Mesenteric fat pad (tissue), 1 donor: Measurements from ENCODE around the gene USP35. TPM values are rescaled to one million over a fixed set of nuclear protein-coding genes. Genes with fewer than 3 reads are reported as not detected.
"Not testable (repeated sequence)": the region's sequence is repeated elsewhere in the genome, so short reads cannot be mapped to it uniquely, and the experiment has no call there.

Experiments
- DNase-seq: peaks from one replicate; pipeline ENCODE4 v3.0.0-alpha.2; 2020; ENCODE audit warnings: low spot score
- total RNA-seq: library from RNA; stranded (reverse); fragmentation: NEBNext Ultra II Directional; extraction: Animal tissue kit (Norgen Biotek cat#: 25700); gene quantifications from one replicate; pipeline ENCODE4 v1.2.1, GENCODE V29; 2021
- donor health status: DM: yes; HTN: yes; CAD: no.

Gene USP35
- total RNA-seq, 1 donor from 2014 or later = 12.2 TPM

DNA sequence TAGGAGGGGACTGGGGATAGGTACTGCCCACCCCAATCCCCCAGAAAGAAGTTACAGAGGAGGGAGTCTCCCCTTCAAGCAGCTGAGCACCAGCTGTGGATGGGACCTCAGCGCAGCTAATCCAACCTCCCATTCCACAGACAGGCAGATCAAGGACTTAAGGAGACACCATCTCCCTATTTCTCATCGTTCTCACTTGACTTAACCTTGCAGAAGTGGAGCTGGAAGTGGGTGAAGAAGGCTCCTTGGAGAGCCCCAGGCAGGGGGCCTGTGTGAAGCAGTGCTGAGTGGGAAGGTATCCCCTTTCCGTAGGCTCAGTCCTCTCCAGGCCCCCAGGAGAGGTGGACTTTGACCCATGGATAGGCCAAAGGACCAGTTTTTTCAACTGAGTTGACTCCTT lies 27.3 kb downstream of the USP35 start:
- peak; percentile 68 for DNase-seq

DNA sequence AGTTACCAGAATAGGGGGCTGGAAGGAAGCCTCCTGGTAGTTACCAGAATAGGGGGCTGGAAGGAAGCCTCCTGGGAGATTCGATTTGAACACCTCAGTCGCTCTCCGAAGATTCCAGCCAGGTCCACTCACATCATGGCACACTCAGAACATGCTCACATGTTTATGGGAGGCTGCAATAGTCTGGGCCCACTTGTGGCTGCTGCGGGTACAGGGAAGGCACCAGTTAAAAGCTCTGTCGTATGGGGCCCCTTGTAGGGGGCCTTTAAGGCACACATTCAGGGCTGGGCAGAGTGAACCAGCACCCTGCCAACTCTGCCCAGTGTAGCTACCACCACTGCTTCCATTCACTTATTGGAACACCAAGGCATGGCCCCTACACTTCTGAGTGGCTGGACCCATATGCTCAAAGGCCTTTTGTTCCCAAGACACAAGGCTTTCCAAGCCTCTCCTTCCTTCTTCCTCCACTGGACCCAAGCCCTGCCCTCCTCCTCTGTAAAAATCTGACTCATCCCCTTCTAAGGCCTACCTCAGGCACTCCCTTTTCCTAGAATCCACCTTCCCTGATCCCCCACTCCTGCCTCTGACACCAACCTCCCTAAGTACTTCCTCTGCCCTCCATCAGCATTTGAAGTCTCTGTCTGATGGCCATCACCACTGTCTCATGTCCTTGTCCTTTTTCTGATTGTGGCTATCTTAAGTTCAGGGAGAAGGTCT lies 28.0 kb downstream of the USP35 start:
- DNase-seq = no peak

DNA sequence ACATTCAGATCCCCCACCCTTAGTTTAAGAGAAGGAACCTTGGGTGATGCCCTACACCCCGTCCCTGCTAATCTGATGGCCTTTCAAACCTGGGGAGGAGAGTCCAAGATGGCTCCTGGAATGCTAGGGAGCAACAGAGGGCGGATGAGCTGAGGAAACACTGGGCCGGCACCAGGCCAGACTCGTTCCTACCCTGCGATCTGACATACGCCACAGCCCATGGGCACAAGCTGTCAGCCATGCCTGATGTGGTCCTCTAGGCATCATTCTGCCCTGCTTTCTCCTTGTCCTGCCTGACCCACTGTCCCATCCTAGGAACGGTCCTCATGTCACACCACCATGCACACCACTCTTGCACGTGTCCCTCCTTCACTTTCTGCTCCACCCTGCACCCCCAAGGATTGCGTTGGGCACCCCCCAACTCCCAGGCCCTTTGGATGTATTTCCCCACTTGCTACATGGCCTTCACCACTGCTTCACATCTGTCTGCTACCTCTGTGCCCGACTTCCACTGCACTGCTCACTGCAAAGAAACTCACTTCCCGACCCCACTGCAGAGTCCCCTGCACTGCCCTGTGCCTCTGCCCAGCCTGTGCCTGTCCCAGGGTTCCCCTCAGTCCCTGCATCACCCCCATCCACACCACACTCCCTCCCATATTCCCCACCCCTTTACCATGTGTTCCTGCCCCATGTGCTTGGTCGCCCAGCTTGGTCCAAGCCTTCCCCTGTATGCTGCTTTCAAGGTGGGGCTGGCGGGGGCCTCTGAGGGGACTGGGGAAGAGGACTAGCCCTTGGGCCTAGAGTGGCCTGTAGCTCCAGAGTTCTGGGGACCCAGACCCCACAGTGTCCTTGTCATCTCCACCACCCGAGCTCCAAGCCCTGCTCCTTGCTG lies 29.2 kb downstream of the USP35 start:
- DNase-seq = no peak

DNA sequence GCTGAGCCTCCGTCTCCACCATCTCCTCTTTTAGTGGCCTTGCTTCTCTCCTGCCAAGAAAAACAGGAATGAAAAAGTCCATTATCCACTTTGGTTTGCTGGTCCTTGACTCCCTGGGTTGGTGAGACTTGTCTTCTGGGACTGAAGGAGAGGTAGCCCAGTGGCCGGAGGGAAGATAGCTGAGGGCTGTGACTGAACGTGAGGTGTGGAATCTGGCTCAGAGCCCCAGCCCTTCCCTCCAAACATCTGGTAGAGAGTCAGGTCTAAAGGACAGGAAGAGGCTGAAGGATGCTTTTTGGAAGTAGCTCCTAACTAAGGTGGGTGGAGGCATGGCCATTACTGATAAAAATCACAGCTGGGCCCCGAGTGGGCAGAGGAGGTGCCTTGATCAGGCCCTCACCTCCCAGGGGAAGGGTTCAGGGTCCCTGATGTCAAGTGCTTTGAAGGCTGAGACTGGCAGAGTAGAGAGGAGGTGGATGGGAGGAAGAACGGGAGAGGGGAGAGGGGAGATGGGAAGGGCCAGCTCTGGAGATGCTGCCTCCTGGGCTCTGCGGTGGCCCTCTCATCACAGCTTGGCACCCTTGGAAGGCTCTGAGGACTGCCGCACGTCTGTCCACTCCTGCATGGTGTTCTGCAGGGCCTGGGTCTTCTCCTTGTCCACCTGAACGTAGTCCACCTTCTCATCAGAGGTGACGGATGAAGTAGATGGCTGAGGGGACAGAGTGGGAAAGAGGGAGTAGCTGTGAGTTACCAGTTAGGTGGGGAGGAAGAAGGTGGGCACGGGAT lies 30.2 kb downstream of the USP35 start:
- DNase-seq = no peak

DNA sequence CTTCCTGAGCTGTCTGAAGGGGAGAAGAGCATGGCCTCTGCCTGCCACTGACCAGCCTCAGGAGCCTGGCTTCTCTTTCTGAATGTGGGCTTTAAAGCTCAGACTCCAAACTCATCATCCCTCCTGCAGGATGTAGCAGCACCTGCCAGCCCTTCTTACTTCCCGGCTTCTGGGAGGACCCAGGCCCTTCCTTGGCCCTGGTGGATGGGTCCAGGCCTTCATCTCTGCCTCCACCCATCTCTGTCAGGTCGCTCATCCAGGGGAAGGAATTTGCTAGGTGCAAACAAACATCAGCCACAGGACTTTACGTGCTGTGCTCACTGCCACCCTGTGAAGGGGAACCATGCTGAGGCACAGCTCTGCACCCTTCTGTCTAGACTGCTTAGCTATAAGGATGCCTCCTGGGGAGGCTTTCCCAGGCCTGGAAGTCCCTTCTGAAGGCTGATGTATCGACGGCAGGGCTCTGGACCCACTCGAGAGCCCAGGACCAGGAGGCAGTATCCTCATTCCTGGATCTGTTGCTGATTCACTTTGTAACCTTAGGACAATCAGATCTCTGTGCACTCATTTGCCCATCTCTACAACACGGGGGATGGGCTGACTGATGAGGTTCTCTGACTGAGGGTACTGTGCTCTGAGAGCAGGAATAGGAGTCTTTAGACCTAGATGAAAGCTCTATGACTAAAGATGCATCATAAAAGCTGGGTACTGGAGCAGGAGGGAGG lies 30.9 kb downstream of the USP35 start:
- DNase-seq = no peak

DNA sequence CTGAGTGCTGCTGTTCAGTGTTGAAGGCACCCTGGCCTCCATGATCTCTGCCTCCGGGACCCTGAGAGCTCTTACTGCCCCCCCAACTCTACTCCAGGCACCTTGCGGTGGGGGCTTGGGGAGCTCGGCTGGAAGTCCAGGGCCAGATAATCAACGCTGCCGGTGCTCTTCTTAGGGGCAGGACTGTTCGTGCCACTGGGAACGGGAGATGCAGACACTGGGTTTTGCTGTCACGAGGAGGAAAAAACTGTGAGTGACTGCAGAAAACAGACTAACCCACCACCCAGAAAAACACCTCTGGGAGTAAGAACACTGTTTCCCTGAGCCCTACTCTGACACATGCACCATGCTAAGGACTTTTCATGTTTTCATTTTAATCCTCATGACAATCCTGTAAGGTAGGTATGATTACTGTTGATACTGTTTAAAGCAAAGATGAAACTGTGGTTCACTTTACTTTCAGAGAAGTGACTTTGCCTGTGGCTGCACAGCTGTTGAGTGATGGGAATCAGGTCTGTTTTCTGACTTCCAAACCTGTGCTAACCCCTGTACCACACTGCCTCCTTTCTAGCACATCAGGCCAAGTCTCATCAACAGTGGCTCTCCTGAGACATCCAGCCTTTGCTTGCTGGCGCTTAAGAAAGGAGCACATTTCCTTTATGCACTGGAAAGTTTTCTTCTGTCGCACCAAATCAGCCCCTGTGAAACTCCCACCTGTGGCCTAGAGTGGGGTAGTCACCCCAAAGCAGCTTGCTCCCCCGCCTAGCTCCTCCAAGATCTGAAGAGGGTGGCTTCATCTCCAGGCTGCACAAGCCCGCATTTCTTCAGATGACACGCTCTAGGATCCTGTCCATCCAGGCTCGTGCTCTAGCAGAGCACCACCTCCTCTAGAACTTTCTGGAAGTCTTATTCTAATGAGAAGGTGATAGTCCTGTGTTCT lies 31.8 kb downstream of the USP35 start:
- no peak for DNase-seq

DNA sequence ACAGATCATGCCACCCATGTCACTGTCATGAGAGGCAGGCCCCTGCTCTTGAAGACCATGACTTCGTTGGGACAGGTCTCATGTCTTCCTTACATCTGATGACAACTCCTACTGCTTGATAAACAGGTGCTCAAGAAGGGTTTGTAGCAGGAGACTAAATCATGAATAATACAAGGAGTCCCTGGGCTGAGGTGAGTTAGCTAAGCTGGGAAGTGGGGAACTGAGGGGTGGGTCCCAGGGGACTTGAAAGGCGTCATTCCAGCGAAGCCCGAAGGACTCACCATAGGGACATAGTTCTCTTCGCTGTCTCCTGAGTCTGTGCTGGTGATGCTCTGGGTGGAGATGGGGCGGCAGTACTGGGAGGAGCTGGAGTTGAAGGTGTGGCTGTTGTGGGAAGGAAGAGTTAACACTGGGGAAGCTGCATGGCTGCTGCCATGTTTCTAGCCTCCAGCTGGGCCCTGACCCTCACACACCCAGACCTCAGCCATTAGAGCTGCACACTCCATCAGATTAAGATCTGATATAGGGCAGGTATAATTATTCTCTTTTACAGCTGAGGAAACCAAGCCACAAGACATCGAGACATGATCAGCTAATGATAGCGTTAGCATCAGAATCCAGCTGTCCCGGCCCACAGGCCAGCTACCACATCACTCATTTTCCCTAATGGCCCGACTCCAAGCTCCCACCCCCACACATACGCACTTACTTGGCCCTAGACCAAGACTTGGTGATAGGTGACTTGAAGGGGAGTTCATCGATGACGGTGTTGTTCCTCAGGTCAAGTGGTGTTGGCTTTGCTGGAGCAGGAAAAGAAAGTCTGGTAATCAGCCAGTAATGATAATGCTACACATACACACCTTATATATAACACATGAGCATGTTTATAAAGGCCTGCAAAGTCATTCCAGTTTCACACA lies 32.9 kb downstream of the USP35 start:
- DNase-seq = no peak

DNA sequence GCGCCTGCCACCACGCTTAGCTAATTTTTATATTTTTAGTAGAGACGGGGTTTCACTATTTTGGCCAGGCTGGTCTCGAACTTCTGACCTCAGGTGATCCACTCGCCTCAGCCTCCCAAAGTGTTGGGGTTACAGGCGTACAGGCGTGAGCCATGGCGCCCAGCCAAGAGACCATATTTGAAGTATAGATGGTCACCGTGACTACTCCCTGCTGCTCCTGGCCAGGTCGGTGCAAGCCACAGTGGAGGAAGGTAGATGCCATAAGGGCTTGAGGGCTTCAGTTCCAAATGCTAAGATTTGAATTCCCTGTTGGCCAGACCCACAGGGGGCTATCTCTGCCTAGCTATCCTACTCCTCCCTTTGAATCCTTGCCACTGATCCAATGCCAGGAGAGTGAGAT lies 34.0 kb downstream of the USP35 start:
- not testable (repeated sequence) for DNase-seq

DNA sequence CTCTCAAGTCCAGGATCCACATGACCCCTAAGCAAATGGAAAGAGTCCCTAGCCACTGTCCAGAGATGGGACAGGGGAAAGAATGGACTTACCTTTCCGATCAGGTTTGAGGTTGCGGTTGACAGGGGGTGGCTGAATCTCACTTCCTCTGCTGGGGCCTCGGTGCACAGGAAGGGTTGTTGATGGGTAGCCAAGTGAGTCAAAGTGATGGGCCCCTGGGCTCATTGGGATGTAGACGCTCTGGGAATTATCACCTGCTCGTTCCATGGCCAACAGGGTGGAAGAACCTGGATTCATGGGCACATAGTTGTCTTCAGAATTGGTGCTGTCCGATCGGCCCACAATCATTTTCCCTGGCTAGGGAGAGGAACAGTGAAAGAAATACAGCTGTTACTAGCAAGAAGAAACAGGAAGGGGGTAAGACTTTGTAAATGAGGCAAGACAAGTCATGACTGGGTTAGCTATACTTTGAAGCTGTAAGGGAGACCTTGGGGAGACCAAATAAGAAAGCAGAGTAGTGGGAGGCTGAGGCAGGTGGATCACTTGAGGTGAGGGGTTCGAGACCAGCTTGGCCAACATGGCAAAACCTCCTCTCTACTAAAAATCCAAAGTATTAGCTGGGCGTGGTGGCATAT lies 34.7 kb downstream of the USP35 start:
- no peak for DNase-seq

DNA sequence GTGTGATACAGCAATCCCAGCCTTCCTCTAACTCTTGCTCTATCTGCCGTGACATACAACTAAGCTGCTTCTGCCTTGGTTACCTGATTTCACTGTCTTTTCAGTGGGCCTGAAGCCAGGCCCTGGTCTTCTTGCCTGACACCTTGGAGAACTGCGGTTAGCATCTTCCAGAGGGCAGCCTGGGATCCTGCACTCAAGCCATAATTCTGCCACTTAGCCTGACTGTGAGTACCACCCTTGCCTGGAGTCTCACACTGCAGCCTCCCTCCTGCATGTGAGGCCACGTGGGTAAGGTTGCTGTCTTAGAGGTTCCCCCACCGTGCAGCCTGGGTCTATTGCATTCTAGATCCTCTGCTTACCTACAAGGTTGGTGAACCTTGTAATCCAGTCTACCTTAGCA lies 35.8 kb downstream of the USP35 start:
- DNase-seq = no peak

DNA sequence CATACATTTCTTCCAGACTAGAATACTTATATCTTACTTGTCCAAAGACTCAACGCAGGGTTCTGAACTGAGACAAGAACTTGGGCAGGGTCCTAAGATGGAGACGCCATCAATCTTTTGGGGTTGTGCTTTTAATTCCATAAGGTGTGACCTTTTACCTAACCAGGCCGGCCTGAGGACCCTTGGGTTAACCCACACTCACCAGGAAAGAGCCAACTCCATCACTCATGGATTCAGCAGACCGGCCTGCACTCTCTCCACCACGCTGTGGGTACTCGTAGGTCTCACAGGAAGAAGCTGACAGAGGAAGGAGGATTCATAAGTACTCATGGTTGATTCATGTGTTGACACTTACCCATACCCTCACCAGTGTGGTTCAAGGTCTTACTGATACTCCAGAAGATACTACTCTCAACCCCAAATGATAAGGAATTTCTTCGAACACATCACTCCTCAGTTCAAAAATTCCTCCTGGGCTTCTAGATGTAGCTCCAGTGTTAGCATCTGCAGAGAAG lies 36.2 kb downstream of the USP35 start:
- DNase-seq = no peak

DNA sequence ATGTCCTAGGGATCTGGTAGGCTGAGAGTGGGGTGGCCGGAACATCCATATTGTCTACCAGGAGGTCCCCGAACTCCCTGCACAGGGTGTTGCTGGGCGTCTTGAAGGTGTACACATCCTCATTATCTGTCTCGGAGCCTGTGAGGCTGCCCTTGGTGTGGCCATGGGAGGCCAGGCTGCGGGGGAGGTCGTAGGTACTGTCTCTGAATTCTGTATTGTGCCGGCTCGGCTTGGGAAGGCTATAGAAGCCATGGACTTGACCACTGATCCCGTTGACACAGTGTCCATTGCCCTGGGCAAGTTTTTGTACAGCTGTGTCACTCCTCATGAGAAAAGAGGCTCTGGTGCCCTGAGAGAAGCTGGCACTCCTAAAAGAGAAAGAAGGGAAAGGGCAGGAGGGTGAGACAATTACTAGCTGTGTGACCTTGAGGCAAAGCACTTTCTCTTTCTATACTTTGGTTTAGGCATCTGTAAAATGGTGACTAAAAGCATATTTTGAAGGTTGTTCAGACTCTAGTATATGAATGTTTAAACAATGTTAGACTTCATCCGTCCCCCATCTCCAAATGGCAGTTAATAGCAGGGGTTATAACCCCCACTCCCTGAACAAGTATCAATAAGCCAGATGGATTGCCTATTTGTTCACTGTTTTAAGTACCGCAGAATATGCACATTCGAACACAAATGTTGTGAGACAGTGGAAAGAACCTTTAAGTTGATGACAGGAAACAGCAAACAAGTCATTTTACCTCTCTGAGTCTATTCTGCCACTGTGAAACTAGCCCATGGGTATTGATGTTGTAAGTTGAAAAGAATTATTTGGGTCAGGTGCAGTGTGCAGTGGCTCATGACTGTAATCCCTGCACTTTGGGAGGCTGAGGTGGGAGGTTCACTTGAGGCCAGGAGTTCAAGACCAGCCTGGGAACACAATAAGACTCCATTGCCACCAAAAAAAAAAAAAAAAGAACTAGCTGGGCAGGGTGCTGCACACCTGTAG lies 38.3 kb downstream of the USP35 start:
- no peak for DNase-seq

DNA sequence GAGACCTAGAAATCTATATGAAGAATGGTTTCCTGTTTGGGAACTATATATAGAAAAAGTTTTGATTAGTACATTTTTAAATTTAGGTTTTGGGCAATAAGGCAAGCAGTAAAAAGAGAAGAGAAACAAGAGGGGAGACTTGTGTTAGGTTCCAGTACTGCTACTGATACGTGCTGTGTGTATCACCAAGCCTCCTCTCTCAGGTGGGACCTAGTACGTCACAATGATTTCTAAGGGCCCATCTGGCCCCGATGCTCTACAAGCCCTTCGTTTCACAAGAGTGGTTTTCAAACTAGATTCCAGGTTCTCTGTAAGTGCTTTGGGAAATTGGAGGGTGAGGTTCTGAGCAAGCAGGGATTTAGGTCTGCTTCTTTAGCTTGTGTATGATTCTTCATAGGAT lies 39.2 kb downstream of the USP35 start:
- no peak for DNase-seq

DNA sequence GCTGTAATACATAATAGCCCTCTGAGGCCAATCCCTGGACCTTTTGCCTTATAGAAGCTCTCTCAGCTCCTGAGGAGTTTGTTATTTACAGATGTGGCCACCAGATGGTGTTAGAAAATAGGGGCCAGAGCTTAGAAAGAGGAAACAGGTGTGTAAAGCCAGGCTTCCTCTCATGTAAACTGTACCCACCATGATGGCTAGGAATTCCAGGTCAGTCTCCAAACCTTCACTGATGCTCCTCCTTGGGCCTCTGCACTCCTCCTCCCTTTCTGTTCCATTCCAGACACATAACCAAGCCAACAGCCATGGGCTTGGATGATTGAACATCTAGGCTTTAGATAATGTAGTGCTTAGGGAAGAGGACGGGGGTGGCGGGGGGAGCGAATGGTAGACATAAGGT lies 39.7 kb downstream of the USP35 start:
- no peak for DNase-seq

DNA sequence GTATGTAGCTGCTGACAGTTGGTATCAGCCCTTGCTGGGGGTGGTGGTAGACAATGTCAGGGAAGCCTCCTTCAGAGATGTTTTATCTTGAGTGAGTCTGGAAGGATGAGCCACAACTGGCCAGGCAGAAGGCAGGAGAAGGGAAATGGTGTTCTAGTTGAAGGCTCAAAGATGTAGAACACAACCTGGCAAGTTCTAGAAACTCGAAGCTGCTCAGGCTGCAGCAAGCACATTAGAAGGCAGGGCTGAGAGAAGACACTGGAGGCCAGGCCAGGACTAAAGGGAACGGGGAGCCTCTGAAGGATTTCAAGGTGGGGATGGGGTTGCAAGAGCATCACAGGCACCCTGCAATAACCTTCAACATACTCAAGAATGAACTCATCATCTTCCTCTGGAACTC lies 40.4 kb downstream of the USP35 start:
- DNase-seq = no peak

DNA sequence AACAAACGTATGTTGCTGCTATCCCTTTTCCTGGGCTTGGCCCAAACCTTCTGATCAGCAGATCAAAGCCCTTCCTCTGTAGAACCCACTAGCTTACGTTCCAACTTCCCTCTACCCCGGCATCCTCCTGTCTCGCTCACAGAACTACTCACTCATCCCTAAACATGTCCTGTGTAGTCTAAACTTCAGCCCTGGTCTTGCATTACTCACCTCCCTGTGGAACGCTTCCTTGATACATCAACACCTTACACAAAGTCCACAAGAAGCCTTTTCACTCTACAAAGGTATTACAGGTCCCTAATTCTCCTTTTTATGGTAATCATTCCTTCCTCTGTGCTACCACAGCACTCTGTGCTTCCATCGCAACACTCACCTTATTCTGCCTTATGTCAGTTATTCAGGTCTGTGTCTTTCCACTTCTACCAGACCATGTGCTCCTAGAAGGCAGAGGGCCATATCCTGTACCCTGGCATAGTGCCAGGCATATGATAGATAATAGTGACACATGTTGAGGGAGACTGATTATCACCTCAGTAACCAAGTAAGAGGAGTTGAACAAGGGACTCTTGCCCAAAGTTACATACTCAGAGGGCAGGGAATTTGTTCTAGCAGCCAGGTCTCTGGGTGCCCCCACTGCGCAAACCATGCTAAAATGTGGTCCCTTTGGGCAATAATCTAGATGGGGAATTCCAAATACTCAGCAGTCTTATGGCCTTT lies 41.6 kb downstream of the USP35 start:
- no peak for DNase-seq
